ENCODE results near the gene PRM2. TPM values are rescaled to one million over a fixed set of nuclear protein-coding genes. Genes with fewer than 3 reads are reported as not detected.

PRM2 gene
- total and polyA plus RNA-seq, 8 donors, result not detected

DNA sequence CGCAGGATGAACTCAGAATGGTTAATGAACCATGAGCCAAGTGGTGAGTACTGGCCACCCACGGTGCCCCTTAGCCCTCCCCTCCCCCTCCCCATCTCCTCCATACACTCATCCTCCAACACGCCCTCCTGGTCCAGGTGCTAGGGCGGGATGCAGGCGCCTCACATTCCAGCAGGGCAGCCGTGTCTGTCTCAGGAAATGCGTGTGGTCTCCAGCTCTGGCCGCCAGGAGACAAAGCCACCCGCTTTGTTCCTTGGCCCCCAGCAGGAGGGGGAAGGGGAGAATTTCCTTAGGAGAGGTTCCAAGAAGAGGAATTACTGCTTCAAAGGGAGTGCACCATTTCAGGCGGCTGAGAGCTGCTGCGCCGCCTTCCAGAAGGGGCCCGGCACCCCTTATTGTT lies 39.2 kb upstream of the PRM2 start:
- no peak overlapping the region for H3K27ac ChIP-seq
- intact Hi-C loops (cut with DNase I), result no loop called here
- TF ChIP-seq, protein P1, sequence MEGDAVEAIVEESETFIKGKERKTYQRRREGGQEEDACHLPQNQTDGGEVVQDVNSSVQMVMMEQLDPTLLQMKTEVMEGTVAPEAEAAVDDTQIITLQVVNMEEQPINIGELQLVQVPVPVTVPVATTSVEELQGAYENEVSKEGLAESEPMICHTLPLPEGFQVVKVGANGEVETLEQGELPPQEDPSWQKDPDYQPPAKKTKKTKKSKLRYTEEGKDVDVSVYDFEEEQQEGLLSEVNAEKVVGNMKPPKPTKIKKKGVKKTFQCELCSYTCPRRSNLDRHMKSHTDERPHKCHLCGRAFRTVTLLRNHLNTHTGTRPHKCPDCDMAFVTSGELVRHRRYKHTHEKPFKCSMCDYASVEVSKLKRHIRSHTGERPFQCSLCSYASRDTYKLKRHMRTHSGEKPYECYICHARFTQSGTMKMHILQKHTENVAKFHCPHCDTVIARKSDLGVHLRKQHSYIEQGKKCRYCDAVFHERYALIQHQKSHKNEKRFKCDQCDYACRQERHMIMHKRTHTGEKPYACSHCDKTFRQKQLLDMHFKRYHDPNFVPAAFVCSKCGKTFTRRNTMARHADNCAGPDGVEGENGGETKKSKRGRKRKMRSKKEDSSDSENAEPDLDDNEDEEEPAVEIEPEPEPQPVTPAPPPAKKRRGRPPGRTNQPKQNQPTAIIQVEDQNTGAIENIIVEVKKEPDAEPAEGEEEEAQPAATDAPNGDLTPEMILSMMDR (IDR thresholded peaks at IDR 0.05), result no peak

DNA sequence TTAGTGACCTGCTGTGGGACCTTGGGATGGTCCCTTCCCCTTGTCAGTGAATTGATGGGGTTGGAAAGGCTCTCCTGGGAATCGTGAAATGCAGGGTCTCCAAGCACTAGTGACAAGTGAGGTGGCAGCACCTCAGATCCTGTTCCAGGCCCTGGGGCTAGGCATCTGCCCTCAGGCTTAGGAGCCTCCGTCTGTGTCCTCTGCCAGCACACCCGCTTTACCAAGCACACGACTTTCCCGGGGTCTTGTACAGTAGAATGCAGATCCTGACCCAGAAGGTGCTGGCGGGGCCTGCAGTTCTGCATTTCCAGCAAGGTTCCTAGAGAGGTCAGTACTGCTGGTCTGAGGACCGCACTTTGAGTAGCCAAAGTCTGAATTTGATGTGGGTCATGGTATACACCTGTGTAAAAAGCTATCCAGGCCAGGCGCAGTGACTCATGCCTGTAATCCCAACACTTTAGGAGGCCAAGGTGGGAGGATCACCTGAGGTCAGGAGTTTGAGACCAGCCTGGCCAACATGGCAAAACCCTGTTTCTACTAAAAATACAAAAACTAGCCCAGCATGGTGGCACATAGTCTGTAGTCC lies 38.1 kb upstream of the PRM2 start:
- H3K27ac ChIP-seq, result no peak overlapping the region
- no peak for ATAC-seq
- H3K36me3 ChIP-seq, result no peaks in the 10 kb centered on the region
- no peak overlapping the region for H3K4me3 ChIP-seq
- H3K27me3 ChIP-seq, result no peaks in the 10 kb centered on the region
- no peaks in the 10 kb centered on the region for H3K9me3 ChIP-seq
- peaks cover 0 to 38% of the 10 kb centered on the region in 2 donors for H3K4me1 ChIP-seq
- no peak for DNase-seq
- TF ChIP-seq, protein P1 (IDR thresholded peaks at IDR 0.05), result no peak
- intact Hi-C loops (cut with DNase I), result no loop called here

More for the DNA sequence above, 39.2 kb upstream of the PRM2 start:
- Histone ChIP-seq H3K36me3 (no peaks in the 10 kb centered on the region), H3K4me1 (peaks cover 0 to 27% of the 10 kb centered on the region in 2 donors), H3K9me3 (no peaks in the 10 kb centered on the region), H3K27me3 (no peaks in the 10 kb centered on the region), H3K4me3 (no peak overlapping the region)
- ATAC-seq (no peak), DNase-seq (peak in 1 of 4 donors; percentile 79)

- TF ChIP-seq, protein P1 (IDR thresholded peaks at IDR 0.05), result no peak
- ATAC-seq (no peak), DNase-seq (no peak)
- no peaks in the 10 kb centered on the region for H3K27me3 ChIP-seq
- no peaks in the 10 kb centered on the region for H3K36me3 ChIP-seq
- no peaks in the 10 kb centered on the region for H3K9me3 ChIP-seq
- intact Hi-C loops (cut with DNase I), result no loop called here
- H3K4me3 ChIP-seq, result no peak overlapping the region
- H3K27ac ChIP-seq, result no peak overlapping the region
- peaks cover 0 to 45% of the 10 kb centered on the region in 2 donors for H3K4me1 ChIP-seq
These were observed 37.4 kb upstream of the PRM2 start for GRCh38 chr16:11313493-11314308.

DNA sequence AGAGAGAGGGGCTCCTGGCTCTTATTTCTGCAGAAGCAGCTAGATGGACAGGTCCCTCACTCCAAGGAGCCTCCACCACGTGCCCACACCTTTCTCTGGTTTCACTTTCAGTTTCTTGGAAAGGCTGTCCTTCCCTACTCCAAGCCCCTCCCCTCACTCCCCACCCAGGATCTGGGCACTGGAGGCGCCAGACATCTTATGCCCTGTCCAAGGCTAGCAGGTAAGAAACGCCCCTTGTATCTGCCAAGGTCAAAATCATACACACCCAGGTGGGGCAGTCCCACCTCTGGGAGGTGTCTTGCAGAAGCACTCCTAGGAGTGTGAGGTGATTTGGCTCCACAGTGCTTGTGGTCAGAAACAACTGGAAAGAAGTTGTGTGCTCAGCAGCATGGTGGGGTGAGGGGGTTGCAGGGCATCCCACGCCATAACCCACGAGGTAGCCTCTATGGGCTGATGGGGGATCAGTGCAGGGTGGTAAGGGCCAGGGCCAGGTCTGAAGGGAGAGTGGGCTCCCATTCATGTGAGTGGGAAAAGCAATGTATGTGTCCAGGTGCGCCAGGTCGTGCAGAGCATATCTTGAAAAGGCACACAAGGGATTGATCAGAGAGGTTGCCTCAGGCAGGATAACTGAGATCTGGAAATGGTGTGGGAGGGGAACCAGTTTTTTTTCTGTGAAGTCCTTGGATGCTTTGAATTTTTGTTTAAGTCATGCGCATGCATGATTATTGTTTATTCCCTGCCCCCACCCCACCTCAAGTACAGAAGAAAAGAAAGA lies 36.6 kb upstream of the PRM2 start:
- DNase-seq (peak in 1 of 4 donors; percentile 59), ATAC-seq (peak; percentile 76)
- Histone ChIP-seq H3K9me3 (no peaks in the 10 kb centered on the region), H3K27me3 (no peaks in the 10 kb centered on the region), H3K4me1 (peaks cover 4 to 53% of the 10 kb centered on the region in 2 donors), H3K4me3 (peak overlapping the region in 1 of 2 donors; percentile 7), H3K36me3 (no peaks in the 10 kb centered on the region), H3K27ac (no peak overlapping the region)
- intact Hi-C loops (cut with DNase I), result no loop called here
- TF ChIP-seq, protein P1 (IDR thresholded peaks at IDR 0.05), result no peak

Measured in left lung (tissue), 10 donors.